ENCODE data around the gene PDCD7. TPM values are rescaled to one million over a fixed set of nuclear protein-coding genes. Genes with fewer than 3 reads are reported as not detected.
"Not testable (repeated sequence)": the region's sequence is repeated elsewhere in the genome, so short reads cannot be mapped to it uniquely, and the experiment has no call there.

PDCD7 gene
- total and polyA plus RNA-seq, 3 experiments from 2014 or later, result 21.7 to 39.6 (median 33.6) TPM

- CTCF ChIA-PET, result interaction anchor here (2.7 to 3.0 kb wide), 2 partner anchors 42 to 348 kb away, joined by 9 read pairs; no protein-coding TSS in a partner anchor
- H3K4me1 Mint-ChIP-seq, result not testable (repeated sequence)
Observed at GRCh38 chr15:65075607-65076395, 57.8 kb downstream of the PDCD7 start.

GRCh38 chr15:65074946-65075345, 58.7 kb downstream of the PDCD7 start:
- DNase-seq; H3K36me3 ChIP-seq (ENCODE audit: insufficient read depth, low read length); H3K4me3 Mint-ChIP-seq; CTCF ChIA-PET; H3K9me3 Mint-ChIP-seq; H3K27ac ChIP-seq (ENCODE audit: low read depth, low read length); H3K9me3 ChIP-seq (ENCODE audit: low read length); H3K4me1 ChIP-seq (ENCODE audit: insufficient read depth, low read length); H3K4me3 ChIP-seq (ENCODE audit: low read length); H3K27me3 ChIP-seq (ENCODE audit: insufficient read depth, low read length, poor library complexity, severe bottlenecking); H3K36me3 Mint-ChIP-seq; H3K4me1 Mint-ChIP-seq; H3K27ac Mint-ChIP-seq; POLR2A ChIA-PET: not testable (repeated sequence)
- peaks cover 19 to 29% of the 10 kb centered on the region in 2 donors for H3K27me3 Mint-ChIP-seq

More at GRCh38 chr15:65075607-65076395, 57.8 kb downstream of the PDCD7 start:
- H3K4me3 Mint-ChIP-seq; H3K36me3 Mint-ChIP-seq; DNase-seq; H3K9me3 Mint-ChIP-seq; H3K4me3 ChIP-seq (ENCODE audit: low read length); H3K27me3 ChIP-seq (ENCODE audit: insufficient read depth, low read length, poor library complexity, severe bottlenecking); H3K36me3 ChIP-seq (ENCODE audit: insufficient read depth, low read length); H3K9me3 ChIP-seq (ENCODE audit: low read length); H3K27ac Mint-ChIP-seq; H3K27ac ChIP-seq (ENCODE audit: low read depth, low read length); POLR2A ChIA-PET; H3K4me1 ChIP-seq (ENCODE audit: insufficient read depth, low read length): not testable (repeated sequence)
- peaks cover 20 to 34% of the 10 kb centered on the region in 2 donors for H3K27me3 Mint-ChIP-seq

- peaks cover 13 to 20% of the 10 kb centered on the region in 2 donors for H3K27me3 Mint-ChIP-seq
- Histone ChIP-seq H3K27me3 (ENCODE audit: insufficient read depth, low read length, poor library complexity, severe bottlenecking) (peaks cover under 1% of the 10 kb centered on the region), H3K27ac (ENCODE audit: low read depth, low read length) (no peak overlapping the region), H3K36me3 (ENCODE audit: insufficient read depth, low read length) (no peaks in the 10 kb centered on the region), H3K9me3 (ENCODE audit: low read length) (no peaks in the 10 kb centered on the region), H3K4me1 (ENCODE audit: insufficient read depth, low read length) (no peaks in the 10 kb centered on the region), H3K4me3 (ENCODE audit: low read length) (no peak overlapping the region)
- peaks cover 0 to 5% (median 0%) of the 10 kb centered on the region in 3 donors for H3K36me3 Mint-ChIP-seq
- no peak for DNase-seq
- ChIA-PET CTCF (no interaction called here), POLR2A (no interaction called here)
- no peak overlapping the region for H3K27ac Mint-ChIP-seq
- peaks cover 5 to 7% (median 6%) of the 10 kb centered on the region in 3 donors for H3K4me1 Mint-ChIP-seq
- no peaks in the 10 kb centered on the region for H3K9me3 Mint-ChIP-seq
- H3K4me3 Mint-ChIP-seq, result no peak overlapping the region
Observed at GRCh38 chr15:65072617-65073016, 61.0 kb downstream of the PDCD7 start.

- ChIA-PET POLR2A (no interaction called here), CTCF (no interaction called here)
Observed at GRCh38 chr15:65072027-65072426, 61.6 kb downstream of the PDCD7 start.

GRCh38 chr15:65071381-65071811, 62.2 kb downstream of the PDCD7 start:
- Histone ChIP-seq H3K27me3 (ENCODE audit: insufficient read depth, low read length, poor library complexity, severe bottlenecking) (peaks cover 11% of the 10 kb centered on the region), H3K4me3 (ENCODE audit: low read length) (no peak overlapping the region), H3K27ac (ENCODE audit: low read depth, low read length) (no peak overlapping the region), H3K36me3 (ENCODE audit: insufficient read depth, low read length) (no peaks in the 10 kb centered on the region), H3K9me3 (ENCODE audit: low read length) (no peaks in the 10 kb centered on the region), H3K4me1 (ENCODE audit: insufficient read depth, low read length) (no peaks in the 10 kb centered on the region)
- no peak for DNase-seq
- H3K4me3 Mint-ChIP-seq, result no peak overlapping the region
- no peaks in the 10 kb centered on the region for H3K9me3 Mint-ChIP-seq
- POLR2A ChIA-PET, result no interaction called here
- H3K27ac Mint-ChIP-seq, result no peak overlapping the region
- peaks cover 16 to 27% of the 10 kb centered on the region in 2 donors for H3K27me3 Mint-ChIP-seq
- H3K36me3 Mint-ChIP-seq, result peaks cover 0 to 3% (median 0%) of the 10 kb centered on the region in 3 donors
- peaks cover 4 to 12% (median 9%) of the 10 kb centered on the region in 3 donors for H3K4me1 Mint-ChIP-seq
- CTCF ChIA-PET, result no interaction called here

More at GRCh38 chr15:65072027-65072426, 61.6 kb downstream of the PDCD7 start:
- H3K4me1 ChIP-seq (ENCODE audit: insufficient read depth, low read length), result no peaks in the 10 kb centered on the region
- peaks cover 17 to 24% of the 10 kb centered on the region in 2 donors for H3K27me3 Mint-ChIP-seq
- peak overlapping the region in 1 of 8 donors; percentile 14 for H3K27ac Mint-ChIP-seq
- no peak overlapping the region for H3K4me3 ChIP-seq (ENCODE audit: low read length)
- H3K36me3 ChIP-seq (ENCODE audit: insufficient read depth, low read length), result no peaks in the 10 kb centered on the region
- H3K36me3 Mint-ChIP-seq, result peaks cover 0 to 5% (median 0%) of the 10 kb centered on the region in 3 donors
- no peak overlapping the region for H3K4me3 Mint-ChIP-seq
- H3K9me3 Mint-ChIP-seq, result no peaks in the 10 kb centered on the region
- H3K27ac ChIP-seq (ENCODE audit: low read depth, low read length), result no peak overlapping the region
- no peak for DNase-seq
- no peaks in the 10 kb centered on the region for H3K9me3 ChIP-seq (ENCODE audit: low read length)
- H3K4me1 Mint-ChIP-seq, result peaks cover 5 to 12% (median 9%) of the 10 kb centered on the region in 3 donors
- H3K27me3 ChIP-seq (ENCODE audit: insufficient read depth, low read length, poor library complexity, severe bottlenecking), result peaks cover 6% of the 10 kb centered on the region

- no peak overlapping the region for H3K27ac ChIP-seq (ENCODE audit: low read depth, low read length)
Observed at GRCh38 chr15:65069779-65070546, 63.6 kb downstream of the PDCD7 start.

GRCh38 chr15:65069179-65069578, 64.4 kb downstream of the PDCD7 start:
- ChIA-PET CTCF (interaction anchor here (1.2 kb wide), 1 partner anchor 12 kb away, joined by 4 read pairs; no protein-coding TSS in a partner anchor), POLR2A (no interaction called here)
- Mint-ChIP-seq H3K4me3 (no peak overlapping the region), H3K36me3 (no peaks in the 10 kb centered on the region), H3K27ac (no peak overlapping the region), H3K4me1 (peaks cover 0 to 12% (median 9%) of the 10 kb centered on the region in 3 donors), H3K9me3 (no peaks in the 10 kb centered on the region), H3K27me3 (peaks cover 23 to 33% of the 10 kb centered on the region in 2 donors)
- Histone ChIP-seq H3K27ac (ENCODE audit: low read depth, low read length) (no peak overlapping the region), H3K4me1 (ENCODE audit: insufficient read depth, low read length) (no peaks in the 10 kb centered on the region), H3K27me3 (ENCODE audit: insufficient read depth, low read length, poor library complexity, severe bottlenecking) (peaks cover 13% of the 10 kb centered on the region), H3K9me3 (ENCODE audit: low read length) (no peaks in the 10 kb centered on the region), H3K4me3 (ENCODE audit: low read length) (no peak overlapping the region), H3K36me3 (ENCODE audit: insufficient read depth, low read length) (no peaks in the 10 kb centered on the region)
- no peak for DNase-seq

More at GRCh38 chr15:65069779-65070546, 63.6 kb downstream of the PDCD7 start:
- peak overlapping the region in 1 of 8 donors; percentile 22 for H3K27ac Mint-ChIP-seq
- H3K27me3 Mint-ChIP-seq, result peaks cover 23 to 33% of the 10 kb centered on the region in 2 donors
- H3K4me3 ChIP-seq (ENCODE audit: low read length), result no peak overlapping the region
- DNase-seq, result no peak
- peaks cover 13% of the 10 kb centered on the region for H3K27me3 ChIP-seq (ENCODE audit: insufficient read depth, low read length, poor library complexity, severe bottlenecking)
- no peaks in the 10 kb centered on the region for H3K4me1 ChIP-seq (ENCODE audit: insufficient read depth, low read length)
- no peaks in the 10 kb centered on the region for H3K9me3 Mint-ChIP-seq
- no peak overlapping the region for H3K4me3 Mint-ChIP-seq
- no peaks in the 10 kb centered on the region for H3K36me3 Mint-ChIP-seq
- no peaks in the 10 kb centered on the region for H3K9me3 ChIP-seq (ENCODE audit: low read length)
- POLR2A ChIA-PET, result no interaction called here
- peaks cover 0 to 12% (median 9%) of the 10 kb centered on the region in 3 donors for H3K4me1 Mint-ChIP-seq
- H3K36me3 ChIP-seq (ENCODE audit: insufficient read depth, low read length), result no peaks in the 10 kb centered on the region
- CTCF ChIA-PET, result interaction anchor here (1.2 kb wide), 1 partner anchor 12 kb away, joined by 4 read pairs; no protein-coding TSS in a partner anchor

- POLR2A ChIA-PET, result no interaction called here
Observed at GRCh38 chr15:65068403-65068788, 65.2 kb downstream of the PDCD7 start.

More at GRCh38 chr15:65068403-65068788, 65.2 kb downstream of the PDCD7 start:
- Histone ChIP-seq H3K27ac (ENCODE audit: low read depth, low read length) (no peak overlapping the region), H3K4me1 (ENCODE audit: insufficient read depth, low read length) (no peaks in the 10 kb centered on the region), H3K9me3 (ENCODE audit: low read length) (no peaks in the 10 kb centered on the region), H3K4me3 (ENCODE audit: low read length) (no peak overlapping the region), H3K27me3 (ENCODE audit: insufficient read depth, low read length, poor library complexity, severe bottlenecking) (peaks cover 13% of the 10 kb centered on the region), H3K36me3 (ENCODE audit: insufficient read depth, low read length) (no peaks in the 10 kb centered on the region)
- CTCF ChIA-PET, result no interaction called here
- H3K9me3 Mint-ChIP-seq, result no peaks in the 10 kb centered on the region
- H3K27ac Mint-ChIP-seq, result no peak overlapping the region
- no peak for DNase-seq
- H3K36me3 Mint-ChIP-seq, result no peaks in the 10 kb centered on the region
- H3K27me3 Mint-ChIP-seq, result peaks cover 23 to 41% of the 10 kb centered on the region in 2 donors
- peaks cover 0 to 12% (median 9%) of the 10 kb centered on the region in 3 donors for H3K4me1 Mint-ChIP-seq
- H3K4me3 Mint-ChIP-seq, result peak overlapping the region in 4 of 7 donors; percentile 10 to 57 (median 49)

Data from CD8-positive, alpha-beta memory T cell (primary cell).